Kidney glomerular epithelial cell (primary cell): Measurements from ENCODE around the gene GAL3ST2.
A peak's percentile ranks its signal among the peaks of the same experiment; 100 is the strongest.
"Not testable (repeated sequence)": the region's sequence is repeated elsewhere in the genome, so short reads cannot be mapped to it uniquely, and the experiment has no call there.

Experiments used
- DNase-seq: peaks from one replicate; lab custom pipeline; 2025; lab: John Stamatoyannopoulos, UW

The GAL3ST2 gene

GRCh38 chr2:241768850-241769249 lies 7.8 kb upstream of the GAL3ST2 start:
- DNase-seq = no peak

- no peak for DNase-seq
Measured at GRCh38 chr2:241769819-241770184, 6.8 kb upstream of the GAL3ST2 start.

DNA sequence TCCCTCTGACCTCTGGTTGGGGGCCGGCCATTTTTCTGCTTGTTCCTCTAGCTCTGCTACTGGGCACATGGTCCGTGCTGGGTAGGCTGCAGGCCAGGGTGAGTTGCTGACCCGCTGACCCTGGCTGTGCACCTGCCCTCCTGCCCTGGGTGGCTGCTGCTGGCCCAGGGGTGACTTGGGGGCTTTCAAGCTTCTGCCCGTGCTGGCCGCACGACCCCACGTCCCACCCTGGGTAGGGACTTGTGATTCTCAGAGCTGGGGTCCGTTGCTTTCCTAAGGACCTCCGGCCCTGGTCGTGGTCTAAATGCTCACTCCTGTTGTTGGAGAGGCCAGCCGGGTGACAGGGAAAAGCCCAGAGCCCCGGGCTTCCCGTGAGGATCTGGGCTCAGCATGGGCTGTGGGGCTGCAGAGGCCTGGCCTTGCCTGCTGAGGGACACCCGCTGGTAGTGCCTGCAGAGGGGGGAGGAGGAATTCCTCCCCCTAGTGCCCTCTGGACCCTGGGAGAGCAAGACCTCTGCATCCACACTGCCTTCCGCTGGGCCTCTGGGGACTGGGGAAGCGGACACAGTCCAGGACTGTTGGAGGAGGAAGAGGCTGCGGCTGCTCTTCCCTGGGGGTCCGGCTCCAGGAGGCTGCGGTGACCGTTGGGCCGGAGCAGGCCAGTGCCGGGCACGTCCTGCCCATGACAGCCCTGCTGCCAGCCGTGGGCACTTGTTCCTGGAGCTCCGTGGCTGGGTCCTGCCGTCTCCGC lies 6.3 kb upstream of the GAL3ST2 start:
- DNase-seq = no peak

DNA sequence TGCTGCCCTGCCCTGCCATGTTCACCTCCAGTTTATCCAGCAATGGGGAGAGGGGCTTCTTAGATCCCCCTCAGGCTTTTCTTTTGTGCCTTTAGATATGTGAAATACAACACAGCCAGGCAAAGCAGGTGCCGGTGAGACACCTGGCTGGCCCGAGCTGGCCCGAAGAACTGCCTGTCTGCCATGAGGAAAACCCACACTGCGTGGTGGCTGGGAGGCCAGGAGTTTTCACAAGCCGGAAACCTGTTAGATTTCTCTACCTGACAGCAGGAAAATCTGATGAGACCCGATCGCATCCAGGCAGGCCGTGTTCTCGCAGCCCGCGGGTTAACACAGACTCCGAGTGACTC lies 5.7 kb upstream of the GAL3ST2 start:
- no peak for DNase-seq

GRCh38 chr2:241771286-241772062 lies 5.1 kb upstream of the GAL3ST2 start:
- DNase-seq = no peak

- no peak for DNase-seq
Measured at GRCh38 chr2:241772063-241772499, 4.5 kb upstream of the GAL3ST2 start.

- DNase-seq = no peak
Measured at GRCh38 chr2:241773511-241774418, 2.9 kb upstream of the GAL3ST2 start.

DNA sequence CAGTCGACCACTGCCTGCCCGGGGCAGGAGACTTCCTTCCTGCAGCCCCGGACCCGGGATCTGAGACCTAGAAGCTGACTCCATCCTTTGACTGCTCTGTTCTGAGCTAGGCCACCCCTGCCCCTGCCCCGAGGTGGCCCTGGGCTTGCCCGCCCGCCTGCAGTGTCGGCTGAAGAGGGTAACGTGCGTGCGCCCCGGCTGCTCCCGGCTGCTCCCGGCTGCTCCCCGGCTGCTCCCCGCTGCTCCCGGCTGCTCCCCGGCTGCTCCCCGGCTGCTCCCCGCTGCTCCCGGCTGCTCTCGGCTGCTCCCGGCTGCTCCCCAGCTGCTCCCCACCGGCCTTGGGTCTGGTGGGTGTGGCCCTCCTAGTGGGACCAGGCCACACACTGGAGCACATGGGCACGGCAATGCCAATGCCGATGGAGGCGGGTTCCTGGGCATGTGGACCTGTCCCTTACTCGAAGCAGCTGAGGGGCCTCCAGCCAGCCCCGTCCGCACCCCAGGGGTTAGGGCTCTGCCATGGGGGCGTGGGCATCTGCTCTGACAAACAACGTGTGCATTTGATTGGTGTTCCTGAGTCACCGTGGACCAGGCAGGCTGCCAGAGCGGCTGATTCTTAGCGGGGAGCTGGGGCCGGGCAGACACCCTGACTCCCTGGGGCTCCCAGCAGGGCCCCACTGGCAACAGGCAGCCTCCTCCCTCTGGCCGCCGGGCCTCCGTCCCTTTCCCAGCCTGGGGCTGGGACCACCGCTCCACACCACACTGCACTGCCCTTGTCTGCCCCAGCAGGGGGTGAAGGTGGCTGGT lies 2.0 kb upstream of the GAL3ST2 start:
- DNase-seq = peak; percentile 57

GRCh38 chr2:241775223-241776177 lies 1.1 kb upstream of the GAL3ST2 start:
- DNase-seq = peak; percentile 73

- DNase-seq = peak; percentile 68
Measured at GRCh38 chr2:241777170-241777685, 606 bp downstream of the GAL3ST2 start.

DNA sequence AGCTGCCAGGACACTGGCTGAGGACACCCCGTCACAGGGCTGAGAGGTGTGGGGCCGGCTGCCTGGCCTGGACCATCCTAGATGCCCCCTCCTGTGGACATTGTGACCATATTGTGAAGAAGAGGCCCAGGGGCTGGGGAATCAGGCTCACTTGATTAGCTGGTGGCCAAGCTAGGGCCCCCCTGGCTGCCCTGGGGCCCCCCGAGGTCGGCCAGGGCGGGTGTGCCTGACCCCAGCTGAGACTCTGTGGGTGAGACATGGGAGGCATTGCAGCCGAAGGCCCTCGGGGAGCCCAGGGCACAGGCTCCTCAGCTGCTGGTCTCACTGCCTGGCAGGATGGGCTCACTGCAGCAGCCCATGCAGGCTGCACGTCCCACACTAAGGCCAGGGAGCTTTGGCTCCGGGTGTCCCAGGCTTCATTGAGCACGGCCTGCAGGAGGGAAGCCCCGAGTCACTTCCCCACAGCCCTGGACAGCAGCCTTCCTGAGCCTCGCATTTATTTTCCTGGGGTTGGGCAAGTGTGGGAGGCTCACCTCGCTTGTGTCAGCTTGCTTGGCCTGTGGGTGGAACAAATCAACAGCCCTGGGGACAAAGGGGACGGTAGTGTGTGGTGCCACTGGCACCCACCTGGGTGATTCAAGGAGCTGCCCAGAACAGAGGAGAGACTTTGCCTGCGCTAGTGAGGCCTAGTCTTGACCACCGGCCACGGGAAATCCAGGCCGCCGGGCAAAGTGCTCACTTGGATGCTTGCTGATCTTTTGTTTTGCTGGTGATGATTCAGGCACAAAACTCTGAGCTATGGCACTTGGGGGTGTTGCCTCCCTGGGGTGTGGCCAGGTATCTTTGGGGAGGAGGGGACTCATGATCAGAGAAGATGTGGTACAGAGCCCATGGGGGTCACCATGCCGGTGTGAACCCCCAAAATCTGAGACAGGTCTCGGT lies 1.3 kb downstream of the GAL3ST2 start:
- DNase-seq = peak; percentile 23

- DNase-seq = no peak
Measured at GRCh38 chr2:241780939-241781569, 4.4 kb downstream of the GAL3ST2 start.

- DNase-seq = not testable (repeated sequence)
Measured at GRCh38 chr2:241782053-241782452, 5.4 kb downstream of the GAL3ST2 start.

DNA sequence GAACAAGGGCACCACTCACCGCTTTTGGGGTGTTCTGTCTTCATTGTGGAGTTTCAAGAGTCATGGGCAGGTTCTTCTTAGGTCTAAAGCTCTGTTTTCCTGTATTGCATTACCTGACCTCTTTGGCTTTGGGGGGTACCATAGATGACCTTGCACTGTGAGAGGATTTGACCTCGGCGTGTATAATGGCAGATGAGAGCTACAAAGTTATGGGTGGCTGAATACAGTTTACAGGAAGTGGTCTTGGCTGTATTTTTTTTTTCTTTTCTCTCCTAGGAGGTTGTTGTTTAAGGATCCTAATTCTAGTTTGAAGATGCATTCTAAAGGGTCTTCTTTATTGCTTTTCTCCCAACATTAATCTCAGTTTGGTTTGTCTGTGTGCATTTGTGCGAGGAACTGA lies 11.5 kb downstream of the GAL3ST2 start:
- no peak for DNase-seq

- peak; percentile 24 for DNase-seq
Measured at GRCh38 chr2:241788572-241788971, 11.9 kb downstream of the GAL3ST2 start.

- DNase-seq = not testable (repeated sequence)
Measured at GRCh38 chr2:241791385-241791784, 14.8 kb downstream of the GAL3ST2 start.

DNA sequence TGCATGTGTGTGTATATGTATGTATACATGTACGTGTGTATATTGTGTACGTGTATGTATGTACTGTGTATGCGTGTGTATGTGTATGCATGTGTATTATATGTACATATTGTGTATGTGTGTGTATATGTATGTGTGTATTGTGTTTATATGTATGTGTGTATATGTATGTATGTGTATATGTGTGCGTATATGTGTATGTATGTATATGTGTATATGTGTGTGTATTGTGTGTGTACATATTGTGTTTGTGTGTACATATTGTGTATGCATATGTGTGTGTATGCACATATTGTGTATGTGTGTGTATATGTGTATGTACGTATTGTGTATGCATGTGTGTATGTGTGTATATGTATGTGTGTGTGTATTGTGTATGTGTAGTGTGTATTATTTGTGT lies 16.8 kb downstream of the GAL3ST2 start:
- no peak for DNase-seq

DNA sequence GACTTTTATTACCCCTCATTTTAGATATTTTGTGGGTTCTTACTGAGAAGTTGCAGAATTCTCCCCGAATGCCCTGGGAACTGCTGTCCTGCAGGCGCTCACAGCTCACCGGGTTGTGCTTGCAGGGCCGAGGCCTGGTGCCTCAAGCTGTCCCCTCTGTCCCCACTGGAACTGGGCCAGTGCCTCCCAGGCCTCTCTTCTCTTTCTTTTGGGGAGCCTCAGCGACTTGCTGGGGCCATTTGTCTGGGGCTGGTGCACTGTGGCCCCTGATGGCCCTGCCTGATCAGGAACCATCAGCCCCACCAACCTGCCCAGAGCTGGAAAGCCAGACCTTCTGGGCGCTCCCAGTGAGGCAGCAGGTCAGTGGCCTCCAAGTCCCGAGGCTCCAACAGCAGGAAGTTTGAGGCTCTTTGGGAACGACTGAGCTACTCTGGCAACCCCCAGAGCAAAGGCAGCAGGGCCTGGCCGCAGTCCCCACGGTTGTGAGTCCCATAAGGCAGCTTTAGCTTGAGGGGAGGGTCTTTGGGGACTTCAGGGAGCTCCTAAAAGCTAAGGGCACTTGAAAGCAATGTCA lies 17.7 kb downstream of the GAL3ST2 start:
- DNase-seq = no peak
